HFFc6 (cell line): ENCODE measurements around the gene SULT1A2. TPM values are rescaled to one million over a fixed set of nuclear protein-coding genes. Genes with fewer than 3 reads are reported as not detected.
"Not testable (repeated sequence)": the region's sequence is repeated elsewhere in the genome, so short reads cannot be mapped to it uniquely, and the experiment has no call there.

Source experiments
- DNase-seq: peaks from one replicate; pipeline ENCODE4 v3.0.0-alpha.2; 2018
- H3K27ac Mint-ChIP-seq: 2 replicates; pipeline ENCODE4 v1.8.0; 2020; ENCODE audit warnings: mild to moderate bottlenecking, mixed read lengths
- H3K27me3 Mint-ChIP-seq: 2 replicates; pipeline ENCODE4 v1.8.0; 2021; ENCODE audit warnings: mild to moderate bottlenecking, moderate library complexity, mixed read lengths; ENCODE audit not compliant: insufficient read depth
- H3K36me3 Mint-ChIP-seq: 2 replicates; pipeline ENCODE4 v1.8.0; 2021; ENCODE audit warnings: low read depth, mixed read lengths
- H3K4me1 Mint-ChIP-seq: 2 replicates; pipeline ENCODE4 v1.8.0; 2020; ENCODE audit warnings: low read depth, mixed read lengths
- H3K4me3 Mint-ChIP-seq: 2 replicates; pipeline ENCODE4 v1.8.0; 2020; ENCODE audit warnings: mild to moderate bottlenecking, moderate library complexity, mixed read lengths
- H3K9me3 Mint-ChIP-seq: 2 replicates; pipeline ENCODE4 v1.8.0; 2020; ENCODE audit warnings: mild to moderate bottlenecking, mixed read lengths
- CTCF ChIP-seq: fragments of 200-600 bp; sonication (generic); IDR thresholded peaks from 2 replicates; pipeline ENCODE4 v1.5.0; 2021; ENCODE audit warnings: antibody characterized with exemption, mild to moderate bottlenecking
- total RNA-seq, 6 experiments: library from RNA; stranded (reverse); fragmentation: NEBNext Ultra II Directional; extraction: Animal tissue kit (Norgen Biotek cat#: 25700); gene quantifications; 2 replicates in 1 of 6; 3 replicates in 5 of 6; pipeline ENCODE4 v1.2.3, GENCODE V29; 2021

SULT1A2 gene
- total RNA-seq, 6 experiments from 2014 or later, result not detected

GRCh38 chr16:28546626-28547025, 50.2 kb downstream of the SULT1A2 start:
- H3K27ac Mint-ChIP-seq, result no peak overlapping the region
- no peaks in the 10 kb centered on the region for H3K9me3 Mint-ChIP-seq
- peaks cover 4% of the 10 kb centered on the region for H3K27me3 Mint-ChIP-seq
- DNase-seq, result no peak
- H3K4me1 Mint-ChIP-seq, result peaks cover 5% of the 10 kb centered on the region
- H3K36me3 Mint-ChIP-seq, result no peaks in the 10 kb centered on the region
- no peak for TF ChIP-seq CTCF
- no peak overlapping the region for H3K4me3 Mint-ChIP-seq

- H3K36me3 Mint-ChIP-seq, H3K4me3 Mint-ChIP-seq, DNase-seq, H3K27ac Mint-ChIP-seq, H3K9me3 Mint-ChIP-seq, H3K4me1 Mint-ChIP-seq, H3K27me3 Mint-ChIP-seq: not testable (repeated sequence)
Observed at GRCh38 chr16:28545964-28546363, 50.9 kb downstream of the SULT1A2 start.

- H3K9me3 Mint-ChIP-seq, result no peaks in the 10 kb centered on the region
- no peak for DNase-seq
- H3K27me3 Mint-ChIP-seq, result peaks cover 4% of the 10 kb centered on the region
- H3K27ac Mint-ChIP-seq, result no peak overlapping the region
- peaks cover 5% of the 10 kb centered on the region for H3K4me1 Mint-ChIP-seq
- no peaks in the 10 kb centered on the region for H3K36me3 Mint-ChIP-seq
- no peak for TF ChIP-seq CTCF
- H3K4me3 Mint-ChIP-seq, result no peak overlapping the region
Observed at GRCh38 chr16:28544998-28545397, 51.9 kb downstream of the SULT1A2 start.

- TF ChIP-seq CTCF, result no peak
- peaks cover 14% of the 10 kb centered on the region for H3K4me1 Mint-ChIP-seq
- H3K36me3 Mint-ChIP-seq, result peaks cover under 1% of the 10 kb centered on the region; the same call in 1 of the 2 replicates
- H3K27ac Mint-ChIP-seq, result no peak overlapping the region
- no peak overlapping the region for H3K4me3 Mint-ChIP-seq
- DNase-seq, result no peak
- peaks cover 3% of the 10 kb centered on the region for H3K27me3 Mint-ChIP-seq
- no peaks in the 10 kb centered on the region for H3K9me3 Mint-ChIP-seq
Observed at GRCh38 chr16:28543072-28543471, 53.8 kb downstream of the SULT1A2 start.

GRCh38 chr16:28542646-28543045, 54.2 kb downstream of the SULT1A2 start:
- Mint-ChIP-seq H3K27ac (no peak overlapping the region), H3K4me3 (no peak overlapping the region), H3K9me3 (no peaks in the 10 kb centered on the region), H3K27me3 (no peaks in the 10 kb centered on the region; the same call in none of the 2 replicates), H3K36me3 (peaks cover 4% of the 10 kb centered on the region), H3K4me1 (peaks cover 18% of the 10 kb centered on the region)
- TF ChIP-seq CTCF, result no peak
- no peak for DNase-seq

Other genes starting within 250 kb of the SULT1A2 start
- 1 to 10 TPM in 1 of 6 experiments, under 1 TPM in 4, not detected in 1; 0.20 to 1.0 (median 0.27) TPM for gene NPIPB6, start 233.5 kb downstream of the SULT1A2 start, total RNA-seq
- 10 to 100 TPM in 5 of 6 experiments, 1 to 10 TPM in 1; 6.7 to 69.3 (median 45.5) TPM for gene EIF3CL, start 193.2 kb downstream of the SULT1A2 start, total RNA-seq
- not detected for gene NPIPB7, start 124.7 kb downstream of the SULT1A2 start, total RNA-seq
- gene CLN3, start 105.0 kb downstream of the SULT1A2 start, total RNA-seq, result 10 to 100 TPM; 17.7 to 29.3 (median 22.1) TPM
- gene APOBR, start 102.4 kb downstream of the SULT1A2 start, total RNA-seq, result not detected
- not detected for gene IL27, start 90.2 kb downstream of the SULT1A2 start, total RNA-seq
- gene NUPR1, start 58.1 kb downstream of the SULT1A2 start, total RNA-seq, result 10 to 100 TPM; 31.9 to 60.3 (median 43.7) TPM
- 10 to 100 TPM in 4 of 6 experiments, 1 to 10 TPM in 2; 7.6 to 11.6 (median 10.5) TPM for gene SGF29, start 43.1 kb downstream of the SULT1A2 start, total RNA-seq
- gene SULT1A1, start 13.0 kb upstream of the SULT1A2 start, total RNA-seq, result under 1 TPM in 3 of 6 experiments, not detected in 3; 0.17 to 0.30 (median 0.18) TPM
- gene NPIPB8, start 41.0 kb upstream of the SULT1A2 start, total RNA-seq, result under 1 TPM in 2 of 6 experiments, not detected in 4; 0.31 to 0.75 TPM
- 100 to 1,000 TPM; 565 to 629 (median 588) TPM for gene EIF3C, start 114.4 kb upstream of the SULT1A2 start, total RNA-seq
- gene NPIPB9, start 154.7 kb upstream of the SULT1A2 start, total RNA-seq, result under 1 TPM; 0.16 to 0.86 (median 0.45) TPM
- 100 to 1,000 TPM; 125 to 152 (median 134) TPM for gene ATXN2L, start 225.9 kb upstream of the SULT1A2 start, total RNA-seq
- gene TUFM, start 249.3 kb upstream of the SULT1A2 start, total RNA-seq, result 100 to 1,000 TPM; 140 to 194 (median 158) TPM